Tibial nerve (tissue), 4 donors: ENCODE data around the gene KRTAP10-1. TPM values are rescaled to one million over a fixed set of nuclear protein-coding genes. Genes with fewer than 3 reads are reported as not detected.
"Not testable (repeated sequence)": the region's sequence is repeated elsewhere in the genome, so short reads cannot be mapped to it uniquely, and the experiment has no call there.

ENCODE experiments used
- DNase-seq, 2 donors: peaks; one replicate each; pipeline ENCODE4 v3.0.0-alpha.2; 2019; ENCODE audit warnings: low spot score in 2 of 2
- H3K27ac ChIP-seq, 4 donors: fragments of 200-600 bp; sonication (generic) in 3 of 4; one replicate each; pipeline ENCODE4 v1.5.1; 2017 to 2019; ENCODE audit warnings: mild to moderate bottlenecking in 1 of 4
- H3K27me3 ChIP-seq, 2 donors: fragments of 200-600 bp; sonication (generic) in 1 of 2; one replicate each; pipeline versions ENCODE4 v1.5.1 to v1.6.0; 2017 to 2019
- H3K36me3 ChIP-seq, 3 donors: fragments of 200-600 bp; sonication (generic); one replicate each; pipeline ENCODE4 v1.5.1; 2018 to 2019
- H3K4me1 ChIP-seq, 4 donors: fragments of 200-600 bp; sonication (generic) in 3 of 4; one replicate each; pipeline ENCODE4 v1.5.1; 2017 to 2019
- H3K4me3 ChIP-seq, 4 donors: fragments of 200-600 bp; sonication (generic) in 3 of 4; one replicate each; pipeline ENCODE4 v1.5.1; 2017 to 2019; ENCODE audit warnings: mild to moderate bottlenecking in 1 of 4, moderate library complexity in 1 of 4
- H3K9me3 ChIP-seq, 4 donors: fragments of 200-600 bp; sonication (generic) in 3 of 4; one replicate each; pipeline ENCODE4 v1.5.1; 2017 to 2019
- EP300 ChIP-seq, 2 donors: sonication (generic); formaldehyde crosslinking; IDR thresholded peaks; one replicate each; pipeline ENCODE4 v1.6.1; 2017; ENCODE audit warnings: antibody characterized with exemption in 2 of 2, mild to moderate bottlenecking in 1 of 2
- POLR2A ChIP-seq, 2 donors: fragments of 450-650 bp; IDR thresholded peaks; one replicate each; pipeline ENCODE4 v1.6.1; 2017; ENCODE audit warnings: antibody characterized with exemption in 2 of 2, mild to moderate bottlenecking in 2 of 2, moderate library complexity in 2 of 2
- WGBS, 2 donors: methylation state at CpG; one replicate each; pipeline ENCODE4 v1.1.5; 2018; 5-methylcytosine and 5-hydroxymethylcytosine counted together
- total RNA-seq, 4 donors: library from RNA; depleted of rRNA; stranded (reverse); fragments of >200 nt; gene quantifications; one replicate each; pipeline ENCODE4 v1.1.0, GENCODE V29; 2016
- TF ChIP-seq, protein P1 (sequence below), 5 experiments: fragments of 200-600 bp in 3 of 5; fragments of 450-650 bp in 2 of 5; sonication (generic) in 3 of 5; IDR thresholded peaks; one replicate each; pipeline ENCODE4 v1.5.1; 2016 to 2019; ENCODE audit warnings: antibody characterized with exemption in 5 of 5, mild to moderate bottlenecking in 3 of 5, moderate library complexity in 2 of 5

The KRTAP10-1 gene
- total RNA-seq, 4 donors from 2014 or later: not detected

DNA sequence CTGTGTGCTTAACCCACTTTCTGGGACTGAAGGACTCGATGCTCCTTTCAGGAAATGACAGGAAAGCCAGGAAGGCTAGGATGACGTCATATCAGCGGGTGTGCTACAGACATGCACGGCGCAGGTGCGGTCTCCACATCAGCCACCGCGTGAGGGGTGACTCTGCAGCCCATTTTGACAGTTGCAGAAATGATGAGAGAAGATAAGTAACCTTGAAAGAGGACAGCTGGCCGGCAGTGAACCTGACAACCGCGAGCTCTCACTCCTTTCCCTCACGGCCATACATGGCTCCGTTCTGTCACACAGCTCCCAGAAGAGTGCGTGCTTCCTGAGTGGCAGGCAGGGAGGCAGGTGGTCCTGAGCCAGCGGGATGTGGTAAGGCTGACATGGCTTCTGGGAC lies 42.1 kb upstream of the KRTAP10-1 start:
- Histone ChIP-seq H3K27ac (no peak overlapping the region), H3K4me3 (no peak overlapping the region), H3K27me3 (peaks cover 0 to 11% of the 10 kb centered on the region in 2 donors), H3K4me1 (no peaks in the 10 kb centered on the region), H3K9me3 (peaks cover 0 to 63% (median 3%) of the 10 kb centered on the region in 4 donors), H3K36me3 (no peaks in the 10 kb centered on the region)
- no peak for DNase-seq
- TF ChIP-seq, protein P1, sequence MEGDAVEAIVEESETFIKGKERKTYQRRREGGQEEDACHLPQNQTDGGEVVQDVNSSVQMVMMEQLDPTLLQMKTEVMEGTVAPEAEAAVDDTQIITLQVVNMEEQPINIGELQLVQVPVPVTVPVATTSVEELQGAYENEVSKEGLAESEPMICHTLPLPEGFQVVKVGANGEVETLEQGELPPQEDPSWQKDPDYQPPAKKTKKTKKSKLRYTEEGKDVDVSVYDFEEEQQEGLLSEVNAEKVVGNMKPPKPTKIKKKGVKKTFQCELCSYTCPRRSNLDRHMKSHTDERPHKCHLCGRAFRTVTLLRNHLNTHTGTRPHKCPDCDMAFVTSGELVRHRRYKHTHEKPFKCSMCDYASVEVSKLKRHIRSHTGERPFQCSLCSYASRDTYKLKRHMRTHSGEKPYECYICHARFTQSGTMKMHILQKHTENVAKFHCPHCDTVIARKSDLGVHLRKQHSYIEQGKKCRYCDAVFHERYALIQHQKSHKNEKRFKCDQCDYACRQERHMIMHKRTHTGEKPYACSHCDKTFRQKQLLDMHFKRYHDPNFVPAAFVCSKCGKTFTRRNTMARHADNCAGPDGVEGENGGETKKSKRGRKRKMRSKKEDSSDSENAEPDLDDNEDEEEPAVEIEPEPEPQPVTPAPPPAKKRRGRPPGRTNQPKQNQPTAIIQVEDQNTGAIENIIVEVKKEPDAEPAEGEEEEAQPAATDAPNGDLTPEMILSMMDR (IDR thresholded peaks at IDR 0.05): no peak
- TF ChIP-seq POLR2A (IDR thresholded peaks at IDR 0.05) (no peak), EP300 (IDR thresholded peaks at IDR 0.05) (no peak)
- 75 to 78% methylated on average over 15 of the region's 15 CpGs for WGBS, 2 donors

DNA sequence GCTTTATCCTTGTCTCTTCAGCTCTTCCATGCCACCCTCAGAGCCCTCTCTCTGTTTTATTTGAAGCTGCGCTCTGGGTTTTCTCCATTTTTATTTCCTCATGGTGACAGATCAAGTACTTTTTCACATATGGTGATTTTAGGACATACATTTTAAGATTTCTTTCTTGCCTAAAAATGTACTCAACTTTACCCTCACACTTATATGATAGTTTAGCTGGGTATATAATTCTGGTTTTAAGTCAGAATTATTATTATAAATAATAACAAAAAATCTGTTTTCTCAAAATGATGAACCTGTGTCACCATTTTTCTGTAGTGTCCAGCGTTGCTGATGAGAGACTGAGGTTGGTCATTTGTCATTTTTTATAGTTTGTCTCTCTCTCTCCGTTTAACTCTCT lies 41.2 kb upstream of the KRTAP10-1 start:
- no peak for DNase-seq
- no peak overlapping the region for H3K4me3 ChIP-seq
- no peak overlapping the region for H3K27ac ChIP-seq
- H3K9me3 ChIP-seq: peaks cover 0 to 64% (median 3%) of the 10 kb centered on the region in 4 donors
- H3K36me3 ChIP-seq: no peaks in the 10 kb centered on the region
- TF ChIP-seq EP300 (IDR thresholded peaks at IDR 0.05): no peak
- no peak for TF ChIP-seq POLR2A (IDR thresholded peaks at IDR 0.05)
- TF ChIP-seq, protein P1 (IDR thresholded peaks at IDR 0.05): no peak
- WGBS, 2 donors: 88 to 90% methylated on average over 3 of the region's 3 CpGs
- H3K27me3 ChIP-seq: peaks cover 0 to 11% of the 10 kb centered on the region in 2 donors
- H3K4me1 ChIP-seq: no peaks in the 10 kb centered on the region

DNA sequence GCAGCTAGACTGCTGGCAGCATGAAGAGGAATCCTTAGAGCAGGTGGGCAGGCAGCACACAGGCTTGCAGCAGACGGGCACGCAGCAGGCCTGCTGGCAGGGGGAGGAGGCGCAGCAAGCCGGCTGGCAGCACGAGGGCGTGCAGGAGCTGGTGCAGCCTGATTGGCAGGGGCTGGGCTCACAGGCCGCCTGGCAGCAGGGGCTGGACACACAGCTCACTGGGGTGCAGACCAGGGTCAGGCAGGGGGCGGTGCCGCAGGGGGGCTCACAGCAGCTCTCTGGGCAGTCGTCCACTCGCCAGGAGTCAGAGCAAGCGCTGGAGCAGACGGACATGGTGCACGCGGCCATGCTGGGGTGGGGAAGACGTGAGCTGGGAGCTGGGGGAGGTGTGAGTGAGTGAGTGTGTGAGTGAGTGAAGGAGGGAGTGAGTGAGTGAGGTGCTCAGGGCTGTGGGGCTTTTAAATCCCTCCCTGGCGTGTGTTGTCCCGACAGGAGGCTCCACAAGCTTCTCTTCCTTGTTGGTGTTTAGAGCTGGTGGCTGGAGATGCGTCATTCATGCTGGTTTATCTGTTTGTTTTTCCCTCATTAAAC lies 40.3 kb upstream of the KRTAP10-1 start, which contains the start of gene KRTAP10-5:
Gene KRTAP10-5 (minus strand): TSS at position 374 of the 591 bp plus-strand sequence. CDS start 26 bp downstream, at position 348.
- not testable (repeated sequence) for H3K36me3 ChIP-seq, H3K4me3 ChIP-seq, H3K27ac ChIP-seq, H3K27me3 ChIP-seq, DNase-seq, H3K4me1 ChIP-seq
- 47 to 57% methylated on average over 18 of the region's 19 CpGs for WGBS, 2 donors
- peaks cover 0 to 64% (median 3%) of the 10 kb centered on the region in 4 donors for H3K9me3 ChIP-seq

DNA sequence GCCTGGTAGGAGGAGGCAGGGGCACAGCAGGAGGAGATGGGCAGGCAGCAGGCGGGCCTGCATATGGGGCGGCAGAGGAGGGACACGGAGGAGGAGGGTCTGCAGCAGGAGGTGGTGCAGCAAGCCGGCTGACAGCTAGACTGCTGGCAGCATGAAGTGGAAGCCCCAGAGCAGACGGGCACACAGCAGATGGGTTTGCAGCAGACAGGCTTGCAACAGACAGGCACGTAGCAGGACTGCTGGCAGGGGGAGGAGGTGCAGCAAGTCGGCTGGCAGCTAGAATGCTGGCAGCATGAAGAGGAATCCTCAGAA lies 39.8 kb upstream of the KRTAP10-1 start:
- Histone ChIP-seq H3K36me3 (no peaks in the 10 kb centered on the region), H3K4me3 (no peak overlapping the region), H3K9me3 (peaks cover 0 to 64% (median 3%) of the 10 kb centered on the region in 4 donors), H3K4me1 (no peaks in the 10 kb centered on the region), H3K27me3 (no peaks in the 10 kb centered on the region), H3K27ac (no peak overlapping the region)
- TF ChIP-seq EP300 (IDR thresholded peaks at IDR 0.05) (no peak), POLR2A (IDR thresholded peaks at IDR 0.05) (no peak)
- TF ChIP-seq, protein P1 (IDR thresholded peaks at IDR 0.05): no peak
- 69 to 75% methylated on average over 7 of the region's 7 CpGs for WGBS, 2 donors
- DNase-seq: no peak

DNA sequence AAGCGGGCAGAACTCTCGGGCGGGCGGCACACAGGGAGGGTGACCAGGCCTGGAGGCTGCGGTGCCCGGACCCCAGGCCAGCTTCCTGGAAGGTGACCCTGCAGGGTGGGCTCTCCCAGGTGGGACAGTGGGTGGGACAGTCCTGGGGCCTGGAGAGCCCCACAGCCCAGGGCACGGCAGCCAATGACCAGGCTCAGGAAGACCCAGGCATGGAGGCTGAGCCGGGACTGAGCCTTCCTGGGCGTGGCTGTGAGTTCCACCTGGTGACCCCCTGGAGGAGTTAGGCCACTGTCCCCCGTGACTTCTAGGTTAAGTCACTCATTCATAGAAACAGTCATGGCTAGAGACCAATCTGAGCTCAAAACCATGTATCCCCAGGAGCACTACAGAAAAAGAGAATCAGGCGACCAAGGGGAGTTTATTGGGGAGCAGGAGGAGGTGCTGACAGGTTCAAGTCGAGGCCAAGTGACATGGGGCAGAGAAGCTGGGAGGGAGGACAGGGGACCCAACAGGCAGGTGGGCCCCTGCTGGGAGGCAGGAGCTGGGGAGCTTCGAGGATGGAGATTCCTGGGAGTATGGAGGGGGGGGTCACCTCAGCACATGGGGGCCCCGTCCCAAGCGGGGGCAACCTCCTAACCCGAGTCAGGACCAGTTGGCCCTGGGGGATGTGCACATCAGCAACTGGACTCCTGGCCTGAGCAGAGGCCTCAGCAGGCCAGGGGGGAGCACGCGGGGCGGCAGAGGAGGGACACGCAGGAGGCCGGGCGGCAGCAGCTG lies 39.2 kb upstream of the KRTAP10-1 start:
- no peaks in the 10 kb centered on the region for H3K36me3 ChIP-seq
- 67 to 80% methylated on average over 14 to 20 of the region's 22 CpGs for WGBS, 2 donors
- no peak for DNase-seq

More for the DNA sequence above, 39.2 kb upstream of the KRTAP10-1 start:
- Histone ChIP-seq H3K27ac (no peak overlapping the region), H3K9me3 (peaks cover 0 to 64% (median 3%) of the 10 kb centered on the region in 4 donors), H3K4me1 (no peaks in the 10 kb centered on the region), H3K27me3 (no peaks in the 10 kb centered on the region), H3K4me3 (no peak overlapping the region)
- TF ChIP-seq EP300 (IDR thresholded peaks at IDR 0.05) (no peak), POLR2A (IDR thresholded peaks at IDR 0.05) (no peak)
- TF ChIP-seq, protein P1 (IDR thresholded peaks at IDR 0.05): no peak
